ENCODE results near the gene CADM1. TPM values are rescaled to one million over a fixed set of nuclear protein-coding genes. Genes with fewer than 3 reads are reported as not detected.

Gene CADM1
- total RNA-seq, 4 donors from 2014 or later, result 17.1 to 49.8 (median 30.7) TPM

- DNase-seq (ENCODE audit: low spot score in 2 of 2), result no peak
- TF ChIP-seq POLR2A (IDR thresholded peaks at IDR 0.05) (no peak), EP300 (IDR thresholded peaks at IDR 0.05) (no peak)
- TF ChIP-seq, protein P1, sequence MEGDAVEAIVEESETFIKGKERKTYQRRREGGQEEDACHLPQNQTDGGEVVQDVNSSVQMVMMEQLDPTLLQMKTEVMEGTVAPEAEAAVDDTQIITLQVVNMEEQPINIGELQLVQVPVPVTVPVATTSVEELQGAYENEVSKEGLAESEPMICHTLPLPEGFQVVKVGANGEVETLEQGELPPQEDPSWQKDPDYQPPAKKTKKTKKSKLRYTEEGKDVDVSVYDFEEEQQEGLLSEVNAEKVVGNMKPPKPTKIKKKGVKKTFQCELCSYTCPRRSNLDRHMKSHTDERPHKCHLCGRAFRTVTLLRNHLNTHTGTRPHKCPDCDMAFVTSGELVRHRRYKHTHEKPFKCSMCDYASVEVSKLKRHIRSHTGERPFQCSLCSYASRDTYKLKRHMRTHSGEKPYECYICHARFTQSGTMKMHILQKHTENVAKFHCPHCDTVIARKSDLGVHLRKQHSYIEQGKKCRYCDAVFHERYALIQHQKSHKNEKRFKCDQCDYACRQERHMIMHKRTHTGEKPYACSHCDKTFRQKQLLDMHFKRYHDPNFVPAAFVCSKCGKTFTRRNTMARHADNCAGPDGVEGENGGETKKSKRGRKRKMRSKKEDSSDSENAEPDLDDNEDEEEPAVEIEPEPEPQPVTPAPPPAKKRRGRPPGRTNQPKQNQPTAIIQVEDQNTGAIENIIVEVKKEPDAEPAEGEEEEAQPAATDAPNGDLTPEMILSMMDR (IDR thresholded peaks at IDR 0.05), result no peak
- 66 to 75% methylated on average over 5 of the region's 5 CpGs for WGBS, 2 donors
- Histone ChIP-seq H3K27ac (no peak overlapping the region), H3K4me3 (no peak overlapping the region), H3K27me3 (no peaks in the 10 kb centered on the region), H3K9me3 (no peaks in the 10 kb centered on the region), H3K4me1 (peaks cover 0 to 13% (median 0%) of the 10 kb centered on the region in 4 donors), H3K36me3 (no peaks in the 10 kb centered on the region)
These were observed 201.1 kb downstream of the CADM1 start for GRCh38 chr11:115302946-115303703.

GRCh38 chr11:115300660-115301428 is 203.4 kb downstream of the CADM1 start:
- H3K4me1 ChIP-seq, result peaks cover 0 to 13% (median 0%) of the 10 kb centered on the region in 4 donors
- 88% methylated on average over 5 of the region's 5 CpGs for WGBS, 2 donors
- H3K4me3 ChIP-seq, result no peak overlapping the region
- H3K36me3 ChIP-seq, result no peaks in the 10 kb centered on the region
- H3K27me3 ChIP-seq, result no peaks in the 10 kb centered on the region
- H3K9me3 ChIP-seq, result no peaks in the 10 kb centered on the region
- no peak overlapping the region for H3K27ac ChIP-seq
- no peak for DNase-seq (ENCODE audit: low spot score in 2 of 2)
- TF ChIP-seq POLR2A (IDR thresholded peaks at IDR 0.05) (no peak), EP300 (IDR thresholded peaks at IDR 0.05) (no peak)
- TF ChIP-seq, protein P1 (IDR thresholded peaks at IDR 0.05), result no peak

- DNase-seq (ENCODE audit: low spot score in 2 of 2), result no peak
- Histone ChIP-seq H3K4me1 (peaks cover 0 to 8% (median 0%) of the 10 kb centered on the region in 4 donors), H3K9me3 (no peaks in the 10 kb centered on the region), H3K36me3 (no peaks in the 10 kb centered on the region), H3K4me3 (no peak overlapping the region), H3K27me3 (no peaks in the 10 kb centered on the region), H3K27ac (no peak overlapping the region)
- 82 to 85% methylated on average over 8 of the region's 8 CpGs for whole genome bisulfite sequencing, 2 donors
- no peak for TF ChIP-seq POLR2A (IDR thresholded peaks at IDR 0.05)
These were observed 205.8 kb downstream of the CADM1 start for GRCh38 chr11:115298300-115299012.

- Histone ChIP-seq H3K4me1 (no peaks in the 10 kb centered on the region), H3K27ac (no peak overlapping the region), H3K27me3 (no peaks in the 10 kb centered on the region), H3K4me3 (no peak overlapping the region), H3K9me3 (no peaks in the 10 kb centered on the region), H3K36me3 (no peaks in the 10 kb centered on the region)
- TF ChIP-seq POLR2A (IDR thresholded peaks at IDR 0.05), result no peak
- no peak for TF ChIP-seq EP300 (IDR thresholded peaks at IDR 0.05)
- TF ChIP-seq, protein P1 (IDR thresholded peaks at IDR 0.05), result no peak
- WGBS, 2 donors, result 81 to 82% methylated on average over 4 of the region's 4 CpGs
- DNase-seq (ENCODE audit: low spot score in 2 of 2), result no peak
These were observed 206.9 kb downstream of the CADM1 start for GRCh38 chr11:115297330-115297729.

GRCh38 chr11:115291325-115291724 is 212.9 kb downstream of the CADM1 start:
- no peaks in the 10 kb centered on the region for H3K9me3 ChIP-seq
- TF ChIP-seq POLR2A (IDR thresholded peaks at IDR 0.05) (no peak), EP300 (IDR thresholded peaks at IDR 0.05) (no peak)
- TF ChIP-seq, protein P1 (IDR thresholded peaks at IDR 0.05), result no peak
- no peak for DNase-seq (ENCODE audit: low spot score in 2 of 2)

More at GRCh38 chr11:115291325-115291724, 212.9 kb downstream of the CADM1 start:
- peaks cover 0 to 27% (median 0%) of the 10 kb centered on the region in 4 donors for H3K4me1 ChIP-seq
- H3K36me3 ChIP-seq, result no peaks in the 10 kb centered on the region
- no peaks in the 10 kb centered on the region for H3K27me3 ChIP-seq
- no peak overlapping the region for H3K4me3 ChIP-seq
- no peak overlapping the region for H3K27ac ChIP-seq
- WGBS, 2 donors, result 38 to 45% methylated on average over 3 of the region's 3 CpGs
